Bone marrow (tissue), 2 donors: Measurements from ENCODE around the gene IL11RA.
"Not testable (repeated sequence)": the region's sequence is repeated elsewhere in the genome, so short reads cannot be mapped to it uniquely, and the experiment has no call there.

Experiments used
- DNase-seq, 2 donors: peaks; one replicate each; lab custom pipeline; 2025; lab: John Stamatoyannopoulos, UW

IL11RA gene

GRCh38 chr9:34629491-34629808, 22.5 kb upstream of the IL11RA start:
- no peak for DNase-seq

- DNase-seq: no peak
These were observed 21.4 kb upstream of the IL11RA start for GRCh38 chr9:34630402-34631154.

- DNase-seq: no peak
These were observed 18.8 kb upstream of the IL11RA start for GRCh38 chr9:34633166-34633565.

- peak; percentile 37 to 62 for DNase-seq
These were observed 18.0 kb upstream of the IL11RA start for GRCh38 chr9:34633851-34634550.

- no peak for DNase-seq
These were observed 17.3 kb upstream of the IL11RA start for GRCh38 chr9:34634551-34635248.

GRCh38 chr9:34635556-34635955, 16.4 kb upstream of the IL11RA start:
- no peak for DNase-seq

- DNase-seq: no peak
These were observed 15.1 kb upstream of the IL11RA start for GRCh38 chr9:34636791-34637355.

- peak; percentile 70 to 82 for DNase-seq
These were observed 14.4 kb upstream of the IL11RA start, which contains the start of gene SIGMAR1 for GRCh38 chr9:34637356-34638137. Gene SIGMAR1 (minus strand): TSS chr9:34637787. CDS start chr9:34637697, 90 bp downstream.

GRCh38 chr9:34638138-34638445, 13.9 kb upstream of the IL11RA start:
- no peak for DNase-seq

GRCh38 chr9:34639322-34639721, 12.7 kb upstream of the IL11RA start:
- not testable (repeated sequence) for DNase-seq

GRCh38 chr9:34642679-34643078, 9.3 kb upstream of the IL11RA start:
- no peak for DNase-seq

- DNase-seq: no peak
These were observed 7.1 kb upstream of the IL11RA start for GRCh38 chr9:34644766-34645314.

GRCh38 chr9:34646211-34647083, 5.5 kb upstream of the IL11RA start, which contains the start of gene GALT:
Gene GALT (plus strand): TSS chr9:34646675. CDS start chr9:34646705, 30 bp downstream.
- peak; percentile 75 to 90 for DNase-seq

- no peak for DNase-seq
These were observed 4.9 kb upstream of the IL11RA start for GRCh38 chr9:34647084-34647403.

GRCh38 chr9:34647651-34648050, 4.3 kb upstream of the IL11RA start:
- DNase-seq: no peak

- DNase-seq: no peak
These were observed 3.3 kb upstream of the IL11RA start for GRCh38 chr9:34648673-34649072.

GRCh38 chr9:34650816-34651215, 1.2 kb upstream of the IL11RA start:
- no peak for DNase-seq

GRCh38 chr9:34651321-34651720, 664 bp upstream of the IL11RA start:
- DNase-seq: no peak

GRCh38 chr9:34652602-34653000, 616 bp downstream of the IL11RA start:
- DNase-seq: no peak

- DNase-seq: no peak
These were observed 1.4 kb downstream of the IL11RA start for GRCh38 chr9:34653151-34654072.
